ENCODE results near the gene GALM. TPM values are rescaled to one million over a fixed set of nuclear protein-coding genes. Genes with fewer than 3 reads are reported as not detected.
"Not testable (repeated sequence)": the region's sequence is repeated elsewhere in the genome, so short reads cannot be mapped to it uniquely, and the experiment has no call there.

The GALM gene
- total RNA-seq, 1 donor from 2014 or later: 12.7 TPM

GRCh38 chr2:38650012-38650411, 15.9 kb upstream of the GALM start:
- no peak for DNase-seq (ENCODE audit: low spot score)

GRCh38 chr2:38650717-38651116, 15.2 kb upstream of the GALM start:
- no peak for DNase-seq (ENCODE audit: low spot score)

- no peak for DNase-seq (ENCODE audit: low spot score)
Measured at GRCh38 chr2:38652431-38653273, 13.3 kb upstream of the GALM start.

GRCh38 chr2:38653380-38653714, 12.6 kb upstream of the GALM start:
- no peak for DNase-seq (ENCODE audit: low spot score)

- no peak for DNase-seq (ENCODE audit: low spot score)
Measured at GRCh38 chr2:38653715-38654527, 12.0 kb upstream of the GALM start.

- no peak for DNase-seq (ENCODE audit: low spot score)
Measured at GRCh38 chr2:38654528-38655381, 11.2 kb upstream of the GALM start.

GRCh38 chr2:38655441-38655840, 10.5 kb upstream of the GALM start:
- DNase-seq (ENCODE audit: low spot score): no peak

GRCh38 chr2:38656866-38657480, 8.9 kb upstream of the GALM start:
- no peak for DNase-seq (ENCODE audit: low spot score)

- no peak for DNase-seq (ENCODE audit: low spot score)
Measured at GRCh38 chr2:38658613-38659012, 7.3 kb upstream of the GALM start.

GRCh38 chr2:38659115-38659514, 6.8 kb upstream of the GALM start:
- DNase-seq (ENCODE audit: low spot score): no peak

GRCh38 chr2:38660282-38660681, 5.6 kb upstream of the GALM start:
- DNase-seq (ENCODE audit: low spot score): no peak

GRCh38 chr2:38661306-38661705, 4.6 kb upstream of the GALM start:
- no peak for DNase-seq (ENCODE audit: low spot score)

GRCh38 chr2:38666556-38666910, 619 bp downstream of the GALM start:
- DNase-seq (ENCODE audit: low spot score): peak; percentile 49

- no peak for DNase-seq (ENCODE audit: low spot score)
Measured at GRCh38 chr2:38668092-38668491, 2.2 kb downstream of the GALM start.

GRCh38 chr2:38668779-38669479, 3.0 kb downstream of the GALM start:
- no peak for DNase-seq (ENCODE audit: low spot score)

GRCh38 chr2:38671303-38671702, 5.4 kb downstream of the GALM start:
- DNase-seq (ENCODE audit: low spot score): no peak

- DNase-seq (ENCODE audit: low spot score): no peak
Measured at GRCh38 chr2:38671946-38672345, 6.0 kb downstream of the GALM start.

- no peak for DNase-seq (ENCODE audit: low spot score)
Measured at GRCh38 chr2:38672445-38673391, 6.8 kb downstream of the GALM start.

GRCh38 chr2:38676681-38677080, 10.8 kb downstream of the GALM start:
- DNase-seq (ENCODE audit: low spot score): no peak

- not testable (repeated sequence) for DNase-seq (ENCODE audit: low spot score)
Measured at GRCh38 chr2:38680868-38681267, 15.0 kb downstream of the GALM start.
